HepG2 (cell line): ENCODE measurements around the gene PAPPA. TPM values are rescaled to one million over a fixed set of nuclear protein-coding genes. Genes with fewer than 3 reads are reported as not detected.
A peak's percentile ranks its signal among the peaks of the same experiment; 100 is the strongest.

Experiments
- ATAC-seq: fragments of 200-7000 bp; cut with Tn5 transposase; 3 replicates; pipeline ENCODE4 v1.9.1; 2020; ENCODE audit warnings: mild to moderate bottlenecking, moderate library complexity
- BruUV-seq: library from RNA; stranded (reverse); fragments of 400-500 nt; replicated peaks from 2 replicates; lab custom pipeline; 2021; lab: Mats Ljungman, UMichigan
- CTCF ChIA-PET: fragments of 300-600 bp; formaldehyde crosslinking; extraction: SDS; loops from one replicate; lab custom pipeline; 2021; ENCODE audit warnings: low total read pairs, inconsistent platforms, low intra/inter-chr PET ratio; lab: Yijun Ruan, JAX
- POLR2A ChIA-PET: fragments of 350-600 bp; sonication (Branson Sonifier 250); formaldehyde crosslinking; loops from one replicate; lab custom pipeline; 2020; ENCODE audit warnings: antibody characterized with exemption, inconsistent platforms; lab: Yijun Ruan, JAX
- DNase-seq: peaks from one replicate; pipeline ENCODE4 v3.0.0-alpha.2; 2015; ENCODE audit warnings: low spot score
- FAIRE-seq: peaks from 3 replicates; lab custom pipeline; 2011; peaks lifted over from hg19 to GRCh38; lab: Jason Lieb, UNC
- H2AFZ ChIP-seq: one replicate; pipeline ENCODE4 v1.6.1; 2011; ENCODE audit warnings: low read length, inconsistent platforms
- H3K27ac ChIP-seq: fragments of 300-600 bp; 3 replicates; pipeline ENCODE4 v1.8.0; 2011; ENCODE audit warnings: mixed run types, mild to moderate bottlenecking, mixed read lengths, low read length, inconsistent platforms; ENCODE audit not compliant: insufficient read depth; ENCODE audit errors: extremely low read length
- H3K27me3 ChIP-seq, 2 experiments: fragments of 200-600 bp in 1 of 2; 2 replicates in 1 of 2; 3 replicates in 1 of 2; pipeline versions ENCODE4 v1.6.0 to v1.8.0; 2011; ENCODE audit warnings: low read length in 2 of 2, mild to moderate bottlenecking in 2 of 2, moderate library complexity in 2 of 2, inconsistent platforms in 1 of 2; ENCODE audit not compliant: insufficient read depth in 2 of 2, control insufficient read depth in 1 of 2
- H3K36me3 ChIP-seq, 2 experiments: fragments of 200-600 bp in 1 of 2; replicated peaks in 1 of 2; 2 replicates in 1 of 2; 3 replicates in 1 of 2; pipeline versions ENCODE4 v1.5.1 to v1.8.0; 2011; ENCODE audit warnings: low read length in 2 of 2, inconsistent platforms in 1 of 2; ENCODE audit not compliant: insufficient read depth in 2 of 2, control insufficient read depth in 1 of 2
- H3K4me1 ChIP-seq: 2 replicates; pipeline ENCODE4 v1.5.1; 2012; ENCODE audit warnings: low read length, inconsistent platforms; ENCODE audit not compliant: insufficient read depth
- H3K4me2 ChIP-seq: 2 replicates; pipeline ENCODE4 v1.6.0; 2011; ENCODE audit warnings: low read depth, low read length, inconsistent platforms
- H3K4me3 ChIP-seq, 3 experiments: fragments of 200-600 bp in 1 of 3; sonication (generic), shearing (Covaris generic) in 1 of 3; replicated peaks in 1 of 3; 2 replicates each; pipeline ENCODE4 v1.5.1; 2011 to 2016; ENCODE audit warnings: low read length in 3 of 3, inconsistent platforms in 2 of 3, low read depth in 2 of 3, mild to moderate bottlenecking in 2 of 3, control low read depth in 1 of 3, mixed read lengths in 1 of 3; ENCODE audit not compliant: insufficient read depth in 1 of 3
- H3K79me2 ChIP-seq: one replicate; pipeline ENCODE4 v1.6.1; 2011; ENCODE audit warnings: low read length, inconsistent platforms; ENCODE audit not compliant: insufficient read depth
- H3K9ac ChIP-seq: 2 replicates; pipeline ENCODE4 v1.6.0; 2011; ENCODE audit warnings: mild to moderate bottlenecking, low read depth, low read length, inconsistent platforms; ENCODE audit not compliant: insufficient read depth
- H3K9me3 ChIP-seq: 2 replicates; pipeline ENCODE4 v1.5.1; 2012; ENCODE audit warnings: mild to moderate bottlenecking, low read length
- H4K20me1 ChIP-seq: 2 replicates; pipeline ENCODE4 v1.6.0; 2011; ENCODE audit warnings: inconsistent platforms, mild to moderate bottlenecking, low read length, moderate library complexity; ENCODE audit not compliant: insufficient read depth
- HMGXB4 ChIP-seq, 2 experiments: sonication (generic) in 1 of 2; formaldehyde crosslinking in 1 of 2; IDR thresholded peaks; 2 replicates each; pipeline versions ENCODE4 v1.4.0 to v1.6.1; 2018 to 2020; ENCODE audit warnings: missing genetic modification reagents in 2 of 2, borderline replicate concordance in 1 of 2, low read depth in 1 of 2, mild to moderate bottlenecking in 1 of 2, missing biosample characterization in 1 of 2
- SMC3 ChIP-seq: IDR thresholded peaks from 2 replicates; pipeline ENCODE4 v1.6.1; 2011; ENCODE audit warnings: low read length, improper control_type of control experiment
- SNAPC5 ChIP-seq: sonication (generic); formaldehyde crosslinking; IDR thresholded peaks from 2 replicates; pipeline ENCODE4 v1.8.1; 2023; ENCODE audit warnings: mild to moderate bottlenecking, missing genetic modification reagents, borderline replicate concordance
- STAG1 ChIP-seq: sonication (generic); formaldehyde crosslinking; IDR thresholded peaks from 2 replicates; pipeline ENCODE4 v1.4.0; 2020; ENCODE audit warnings: missing genetic modification reagents
- ZBTB2 ChIP-seq: sonication (generic); formaldehyde crosslinking; IDR thresholded peaks from 2 replicates; pipeline ENCODE4 v1.8.0; 2022; ENCODE audit warnings: low read depth, missing genetic modification reagents
- ZBTB42 ChIP-seq: sonication (generic); formaldehyde crosslinking; IDR thresholded peaks from 2 replicates; pipeline ENCODE4 v1.5.0; 2020; ENCODE audit warnings: mild to moderate bottlenecking, missing genetic modification reagents
- ZFP36L2 ChIP-seq: sonication (generic); formaldehyde crosslinking; IDR thresholded peaks from 2 replicates; pipeline ENCODE4 v1.4.0; 2020; ENCODE audit warnings: missing genetic modification reagents
- ZNF780A ChIP-seq: sonication (generic); formaldehyde crosslinking; IDR thresholded peaks from 2 replicates; pipeline ENCODE4 v1.8.0; 2022; ENCODE audit warnings: mild to moderate bottlenecking, missing genetic modification reagents, moderate library complexity
- WGBS: methylation state at CpG from one replicate; pipeline ENCODE4 v1.1.6; 2017; ENCODE audit warnings: low lambda C conversion rate; 5-methylcytosine and 5-hydroxymethylcytosine counted together
- in situ Hi-C: cut with HindIII; loops from 2 replicates; pipeline ENCODE4 v1.10.0; 2017; ENCODE audit warnings: low pct_unique_long_range_greater_than_20kb; ENCODE audit not compliant: extremely low pct_ligation_motif_present
- intact Hi-C: fragments of 100-400 bp; cut with micrococcal nuclease; formaldehyde crosslinking; loops from one replicate; pipeline ENCODE4 v1.10.0; 2022; ENCODE audit not compliant: unreplicated experiment
- polyA plus RNA-seq, 8 experiments: library from polyadenylated mRNA; depleted of rRNA in 3 of 8; stranded (reverse) in 7 of 8; unstranded in 1 of 8; fragments of >200 nt; fragmentation: Illumina TruSeq in 4 of 8; extraction: Trizol in 4 of 8; gene quantifications; 2 replicates each; pipeline versions ENCODE4 v1.2.1 to v1.2.3, GENCODE V29; 2011 to 2016; ENCODE audit warnings: low read depth in 4 of 8, missing spikeins in 1 of 8, mixed read lengths in 1 of 8; ENCODE audit not compliant: insufficient read depth in 1 of 8
- total RNA-seq, 5 experiments: library from RNA; depleted of rRNA; stranded (reverse); fragments of >200 nt; fragmentation: Illumina TruSeq; extraction: Trizol; gene quantifications; 2 replicates each; pipeline ENCODE4 v1.2.3, GENCODE V29; 2016; ENCODE audit warnings: low read depth in 1 of 5
- TF ChIP-seq, protein P1 (sequence below): sonication (generic); formaldehyde crosslinking; IDR thresholded peaks from 2 replicates; pipeline ENCODE4 v1.5.0; 2020; ENCODE audit warnings: mild to moderate bottlenecking, missing genetic modification reagents, moderate library complexity
- TF ChIP-seq, protein P2 (sequence below): sonication (generic); formaldehyde crosslinking; IDR thresholded peaks from 2 replicates; pipeline ENCODE4 v1.8.0; 2022; ENCODE audit warnings: mild to moderate bottlenecking, missing genetic modification reagents, borderline replicate concordance
- TF ChIP-seq, protein P3 (sequence below): sonication (generic); formaldehyde crosslinking; IDR thresholded peaks from 2 replicates; pipeline ENCODE4 v1.4.0; 2020; ENCODE audit warnings: missing genetic modification reagents

The PAPPA gene
- total and polyA plus RNA-seq, 2 of the 13 experiments (the other 11 are each of a cell fraction or from before 2014, with no cell fraction given): 0.09 to 0.11 TPM

DNA sequence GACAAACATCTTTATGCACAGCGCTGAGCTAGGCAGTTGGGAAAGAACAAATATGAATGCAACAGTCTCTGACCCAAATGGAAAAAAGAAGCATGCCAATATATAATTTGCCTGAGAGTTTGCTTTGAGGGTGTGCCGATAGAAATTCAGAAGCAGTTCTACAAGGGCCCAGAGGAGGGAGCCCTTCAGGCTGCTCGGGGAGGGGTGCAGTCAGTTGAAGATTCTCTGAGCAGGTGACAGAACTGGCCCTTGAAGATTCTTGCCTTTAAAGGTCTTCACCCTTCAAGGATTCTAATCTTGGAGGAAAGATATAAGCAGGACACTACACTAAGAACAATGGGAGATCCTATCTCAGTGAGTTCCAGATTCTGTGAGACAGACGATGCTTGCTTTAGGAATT lies 3.7 kb upstream of the PAPPA start:
- Histone ChIP-seq H2AFZ (no peak overlapping the region), H3K4me1 (no peaks in the 10 kb centered on the region), H3K36me3 (no peaks in the 10 kb centered on the region), H3K4me3 (no peak overlapping the region), H3K9ac (no peak overlapping the region), H3K27ac (no peak overlapping the region)
- no peak for DNase-seq
- no TSS peak for BruUV-seq
- ChIA-PET CTCF (interaction anchor here (1.2 to 1.7 kb wide), 2 partner anchors 423 to 511 kb away, joined by 4 to 11 read pairs; no protein-coding TSS in a partner anchor), POLR2A (no interaction called here)
- WGBS: 13% methylated on average over 4 of the region's 4 CpGs
- TF ChIP-seq SNAPC5 (CRISPR knock-in tag) (no peak), STAG1 (CRISPR knock-in tag) (peak; percentile 46), ZFP36L2 (no peak), ZBTB42 (no peak), ZNF780A (CRISPR knock-in tag) (no peak), SMC3 (peak; percentile 69), HMGXB4 (CRISPR knock-in tag; IDR thresholded peaks at IDR 0.05; ENCODE audit: borderline replicate concordance in 1 of 2, low read depth in 1 of 2) (no peak), ZBTB2 (CRISPR knock-in tag) (no peak)
- TF ChIP-seq, protein P1, sequence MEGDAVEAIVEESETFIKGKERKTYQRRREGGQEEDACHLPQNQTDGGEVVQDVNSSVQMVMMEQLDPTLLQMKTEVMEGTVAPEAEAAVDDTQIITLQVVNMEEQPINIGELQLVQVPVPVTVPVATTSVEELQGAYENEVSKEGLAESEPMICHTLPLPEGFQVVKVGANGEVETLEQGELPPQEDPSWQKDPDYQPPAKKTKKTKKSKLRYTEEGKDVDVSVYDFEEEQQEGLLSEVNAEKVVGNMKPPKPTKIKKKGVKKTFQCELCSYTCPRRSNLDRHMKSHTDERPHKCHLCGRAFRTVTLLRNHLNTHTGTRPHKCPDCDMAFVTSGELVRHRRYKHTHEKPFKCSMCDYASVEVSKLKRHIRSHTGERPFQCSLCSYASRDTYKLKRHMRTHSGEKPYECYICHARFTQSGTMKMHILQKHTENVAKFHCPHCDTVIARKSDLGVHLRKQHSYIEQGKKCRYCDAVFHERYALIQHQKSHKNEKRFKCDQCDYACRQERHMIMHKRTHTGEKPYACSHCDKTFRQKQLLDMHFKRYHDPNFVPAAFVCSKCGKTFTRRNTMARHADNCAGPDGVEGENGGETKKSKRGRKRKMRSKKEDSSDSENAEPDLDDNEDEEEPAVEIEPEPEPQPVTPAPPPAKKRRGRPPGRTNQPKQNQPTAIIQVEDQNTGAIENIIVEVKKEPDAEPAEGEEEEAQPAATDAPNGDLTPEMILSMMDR (CRISPR knock-in tag): peak; percentile 69
- TF ChIP-seq, protein P2, sequence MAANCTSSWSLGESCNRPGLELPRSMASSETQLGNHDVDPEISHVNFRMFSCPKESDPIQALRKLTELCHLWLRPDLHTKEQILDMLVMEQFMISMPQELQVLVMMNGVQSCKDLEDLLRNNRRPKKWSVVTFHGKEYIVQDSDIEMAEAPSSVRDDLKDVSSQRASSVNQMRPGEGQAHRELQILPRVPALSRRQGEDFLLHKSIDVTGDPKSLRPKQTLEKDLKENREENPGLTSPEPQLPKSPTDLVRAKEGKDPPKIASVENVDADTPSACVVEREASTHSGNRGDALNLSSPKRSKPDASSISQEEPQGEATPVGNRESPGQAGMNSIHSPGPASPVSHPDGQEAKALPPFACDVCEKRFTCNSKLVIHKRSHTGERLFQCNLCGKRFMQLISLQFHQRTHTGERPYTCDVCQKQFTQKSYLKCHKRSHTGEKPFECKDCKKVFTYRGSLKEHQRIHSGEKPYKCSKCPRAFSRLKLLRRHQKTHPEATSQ (CRISPR knock-in tag): no peak
- TF ChIP-seq, protein P3, sequence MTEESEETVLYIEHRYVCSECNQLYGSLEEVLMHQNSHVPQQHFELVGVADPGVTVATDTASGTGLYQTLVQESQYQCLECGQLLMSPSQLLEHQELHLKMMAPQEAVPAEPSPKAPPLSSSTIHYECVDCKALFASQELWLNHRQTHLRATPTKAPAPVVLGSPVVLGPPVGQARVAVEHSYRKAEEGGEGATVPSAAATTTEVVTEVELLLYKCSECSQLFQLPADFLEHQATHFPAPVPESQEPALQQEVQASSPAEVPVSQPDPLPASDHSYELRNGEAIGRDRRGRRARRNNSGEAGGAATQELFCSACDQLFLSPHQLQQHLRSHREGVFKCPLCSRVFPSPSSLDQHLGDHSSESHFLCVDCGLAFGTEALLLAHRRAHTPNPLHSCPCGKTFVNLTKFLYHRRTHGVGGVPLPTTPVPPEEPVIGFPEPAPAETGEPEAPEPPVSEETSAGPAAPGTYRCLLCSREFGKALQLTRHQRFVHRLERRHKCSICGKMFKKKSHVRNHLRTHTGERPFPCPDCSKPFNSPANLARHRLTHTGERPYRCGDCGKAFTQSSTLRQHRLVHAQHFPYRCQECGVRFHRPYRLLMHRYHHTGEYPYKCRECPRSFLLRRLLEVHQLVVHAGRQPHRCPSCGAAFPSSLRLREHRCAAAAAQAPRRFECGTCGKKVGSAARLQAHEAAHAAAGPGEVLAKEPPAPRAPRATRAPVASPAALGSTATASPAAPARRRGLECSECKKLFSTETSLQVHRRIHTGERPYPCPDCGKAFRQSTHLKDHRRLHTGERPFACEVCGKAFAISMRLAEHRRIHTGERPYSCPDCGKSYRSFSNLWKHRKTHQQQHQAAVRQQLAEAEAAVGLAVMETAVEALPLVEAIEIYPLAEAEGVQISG: no peak
- TF ChIP-seq, all 625 proteins: peak for 3
- no peaks in the 10 kb centered on the region for H4K20me1 ChIP-seq
- no peak overlapping the region for H3K4me2 ChIP-seq
- H3K79me2 ChIP-seq: no peaks in the 10 kb centered on the region
- in situ Hi-C loops: loop anchor here (5.0 to 25.0 kb wide), 5 partner anchors 113 to 563 kb away; no protein-coding TSS in a partner anchor
- H3K9me3 ChIP-seq: no peaks in the 10 kb centered on the region
- intact Hi-C loops: loop anchor here (2.0 to 5.0 kb wide), 2 partner anchors 267 to 558 kb away; no protein-coding TSS in a partner anchor
- ATAC-seq (peak; percentile 77), FAIRE-seq (no peak)
- H3K27me3 ChIP-seq: peaks cover 3 to 15% of the 10 kb centered on the region in 2 experiments; a peak in 3 of 5 replicates
